HepG2 (cell line): ENCODE data around the gene SRP9.

ENCODE experiments used
- CTCF ChIP-seq: sonication (generic); formaldehyde crosslinking; IDR thresholded peaks from 2 replicates; pipeline ENCODE4 v1.5.0; 2020; ENCODE audit warnings: mild to moderate bottlenecking, missing genetic modification reagents, moderate library complexity
- EZH2 ChIP-seq: conservative IDR thresholded peaks from 2 replicates; pipeline ENCODE4 v1.6.1; 2012; ENCODE audit warnings: mild to moderate bottlenecking, low read depth, low read length, moderate library complexity
- MXI1 ChIP-seq: IDR thresholded peaks from 3 replicates; pipeline ENCODE4 v1.6.1; 2012; ENCODE audit warnings: low read depth, low read length, inconsistent platforms, borderline replicate concordance
- PBX3 ChIP-seq: sonication (generic); formaldehyde crosslinking; IDR thresholded peaks from 2 replicates; pipeline ENCODE4 v1.8.1; 2023; ENCODE audit warnings: missing genetic modification reagents, inconsistent platforms, borderline replicate concordance
- RBFOX2 ChIP-seq: fragments of 200-400 bp; formaldehyde crosslinking; IDR thresholded peaks from 2 replicates; pipeline ENCODE4 v1.6.1; 2017; ENCODE audit warnings: low read depth, mild to moderate bottlenecking, low read length
- SIN3A ChIP-seq: IDR thresholded peaks from 2 replicates; pipeline ENCODE4 v1.6.1; 2011; ENCODE audit warnings: low read depth, mild to moderate bottlenecking, control low read depth, low read length, borderline replicate concordance
- TOPORS ChIP-seq: sonication (generic); formaldehyde crosslinking; IDR thresholded peaks from 2 replicates; pipeline ENCODE4 v1.8.0; 2023; ENCODE audit warnings: mild to moderate bottlenecking, missing genetic modification reagents

GRCh38 chr1:225780630-225781029, 3.0 kb downstream of the SRP9 start:
- TF ChIP-seq CTCF (CRISPR knock-in tag), result no peak
- TF ChIP-seq EZH2, result no peak
- TF ChIP-seq MXI1, result no peak
- no peak for TF ChIP-seq SIN3A
- TF ChIP-seq RBFOX2, result no peak
- TF ChIP-seq PBX3 (CRISPR knock-in tag), result no peak
- no peak for TF ChIP-seq TOPORS
